CD4-positive, alpha-beta T cell treated with Interleukin-10 for 1 hour (primary cell): ENCODE results near the gene NOP56.
"Not testable (repeated sequence)": the region's sequence is repeated elsewhere in the genome, so short reads cannot be mapped to it uniquely, and the experiment has no call there.

Source experiments
- DNase-seq: peaks from one replicate; pipeline ENCODE4 v3.0.0-alpha.2; 2020

Gene NOP56

DNA sequence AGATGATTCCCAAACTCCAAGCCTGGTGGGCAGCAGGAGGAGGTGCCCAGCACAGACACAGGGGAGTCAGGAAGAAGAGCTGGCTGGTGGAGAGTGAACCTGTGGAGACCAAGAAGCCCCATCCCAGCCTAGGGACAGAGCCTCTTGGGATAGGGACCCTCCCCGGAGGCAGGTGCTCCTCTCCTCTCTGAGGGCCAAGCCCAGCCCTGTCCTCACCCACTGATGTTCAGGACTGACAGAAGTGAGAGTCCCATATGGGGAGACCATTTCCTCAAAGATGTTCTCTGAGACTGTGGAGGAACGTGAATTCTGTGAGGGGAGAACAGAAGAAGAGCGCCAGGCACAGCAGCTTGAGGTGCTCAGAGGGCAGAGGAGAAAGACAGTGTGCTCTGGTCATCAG, 37.8 kb downstream of the NOP56 start:
- no peak for DNase-seq

- no peak for DNase-seq
These were observed 38.3 kb downstream of the NOP56 start for GRCh38 chr20:2690718-2691117.

DNA sequence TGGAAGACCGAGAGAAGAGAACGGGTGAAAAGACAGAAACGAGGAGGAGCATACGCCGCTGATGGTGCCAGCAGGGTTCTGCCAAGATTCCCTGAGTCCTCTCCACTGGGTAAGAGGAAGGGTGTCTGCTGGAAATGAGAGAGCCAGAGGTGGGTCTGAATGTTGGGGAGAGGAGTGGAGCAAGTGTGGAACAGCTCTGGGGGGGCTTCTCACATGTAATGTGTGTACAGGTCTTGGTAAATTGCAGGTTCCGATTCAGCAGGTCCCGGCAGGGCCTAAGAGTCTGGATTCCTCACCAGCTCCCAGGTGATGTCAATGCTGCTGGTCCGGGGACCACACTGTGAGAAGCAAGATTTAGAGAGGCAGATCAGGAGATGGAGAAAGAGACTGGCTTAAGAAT, 38.7 kb downstream of the NOP56 start:
- no peak for DNase-seq

DNA sequence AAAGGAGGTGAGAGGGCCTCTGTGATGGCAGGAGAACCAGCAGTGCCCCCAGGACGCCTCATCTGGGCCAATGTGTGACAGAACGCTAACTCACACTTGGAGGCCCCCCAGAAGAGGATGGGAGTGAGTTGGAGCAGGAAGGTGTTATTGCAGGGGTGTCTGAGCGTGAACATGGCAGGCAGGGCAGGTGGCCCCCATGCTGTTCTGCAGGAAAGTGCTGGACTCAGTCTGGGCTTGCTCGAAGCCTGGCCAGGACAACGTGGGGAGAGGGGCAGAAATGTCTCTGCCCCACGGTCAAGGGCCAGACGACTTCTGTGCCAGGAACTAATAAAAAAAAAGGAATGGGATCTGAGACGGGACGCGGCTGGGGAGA, 39.2 kb downstream of the NOP56 start:
- DNase-seq: no peak

DNA sequence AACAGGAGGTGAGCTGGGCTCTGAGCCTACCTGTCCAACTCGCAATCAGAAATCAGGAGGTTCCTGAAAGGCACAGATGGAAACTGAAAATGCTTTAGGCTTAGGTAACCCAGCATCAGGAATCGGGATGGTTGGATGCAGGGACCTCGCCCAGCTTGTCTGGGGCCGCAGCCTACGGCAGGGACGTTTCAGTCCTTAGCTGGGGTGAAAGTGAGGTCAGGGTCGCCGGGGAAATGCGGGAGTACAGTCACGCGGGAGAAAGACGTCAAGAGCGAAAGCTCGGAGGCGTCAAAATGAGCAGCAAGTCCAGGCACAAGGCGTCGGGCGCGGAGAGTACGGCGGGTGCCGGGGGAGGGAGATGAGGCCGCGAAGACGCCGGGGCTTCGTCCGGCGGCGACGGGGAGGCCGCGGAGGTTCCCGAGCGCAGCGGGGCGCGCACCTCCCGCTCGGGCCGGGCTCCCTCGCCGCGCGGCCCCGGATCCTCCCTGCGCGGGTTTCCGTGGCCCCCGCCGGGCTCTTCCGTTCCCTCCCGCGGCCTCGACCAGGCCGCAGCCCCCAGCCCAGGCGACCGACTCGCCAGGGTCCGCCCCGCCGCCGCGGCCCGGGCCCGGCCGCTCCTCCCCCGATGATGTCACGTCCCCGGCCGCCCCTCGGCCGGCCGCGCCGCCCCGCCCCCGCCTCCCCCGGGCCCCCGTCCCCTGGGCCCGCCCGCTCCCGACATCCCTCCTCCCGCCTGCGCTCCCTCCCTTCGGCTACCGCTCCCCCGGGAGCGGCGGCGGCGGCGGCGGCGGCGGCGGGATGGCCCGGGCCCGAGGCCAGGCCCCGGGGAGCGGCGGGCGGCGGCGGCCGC, 39.8 kb downstream of the NOP56 start, which contains the start of gene EBF4:
TSS of gene EBF4 (plus strand) at position 745 of the 850 bp plus-strand sequence. CDS start 866 bp downstream, outside the sequence.
- DNase-seq: peak; percentile 41

DNA sequence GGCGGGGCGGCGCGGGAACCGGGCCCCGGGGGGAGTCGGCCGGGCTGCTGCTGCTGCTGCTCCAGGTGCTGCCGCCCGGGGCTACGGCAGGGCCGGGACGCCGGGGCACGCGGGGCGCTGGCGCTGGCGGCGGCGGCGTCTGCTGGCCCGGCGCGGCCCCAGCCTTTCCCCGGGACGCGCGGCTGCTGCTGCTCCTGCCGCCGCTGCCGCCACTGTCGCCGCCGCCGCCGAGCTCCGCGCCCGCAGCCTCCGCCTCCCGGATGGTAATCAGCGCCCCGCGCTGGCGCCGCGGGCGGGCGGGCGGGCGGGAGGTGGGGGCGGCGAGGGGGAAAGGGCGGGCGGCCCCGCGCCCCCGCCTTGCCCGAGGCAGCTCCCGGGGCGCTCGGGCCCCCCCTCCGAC, 40.5 kb downstream of the NOP56 start:
- no peak for DNase-seq

- peak; percentile 63 for DNase-seq
These were observed 41.0 kb downstream of the NOP56 start for GRCh38 chr20:2693286-2694007.

DNA sequence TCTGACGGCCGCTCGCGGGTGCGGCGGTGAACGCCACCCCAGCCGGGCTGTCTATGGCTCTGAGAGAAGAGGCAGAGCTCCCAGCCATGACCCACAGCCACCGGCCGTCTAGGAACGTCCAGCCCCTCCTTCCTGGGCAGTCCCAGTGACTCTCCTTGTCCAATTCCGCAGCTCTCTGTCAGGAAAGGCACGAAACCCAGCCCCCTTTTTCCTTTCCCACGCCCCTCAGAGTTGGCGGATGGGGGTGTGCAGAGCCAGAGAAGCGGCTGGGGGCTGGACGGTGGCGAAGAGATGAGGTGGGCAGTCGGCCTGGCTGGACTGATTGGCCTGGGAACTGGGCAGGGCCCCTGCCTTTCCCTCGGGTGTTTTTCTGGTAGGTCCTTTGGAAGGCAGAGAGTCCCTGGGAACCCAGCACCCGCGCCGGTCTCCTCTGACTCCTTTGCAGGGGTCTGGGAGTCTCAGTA, 41.6 kb downstream of the NOP56 start:
- DNase-seq: peak; percentile 8

DNA sequence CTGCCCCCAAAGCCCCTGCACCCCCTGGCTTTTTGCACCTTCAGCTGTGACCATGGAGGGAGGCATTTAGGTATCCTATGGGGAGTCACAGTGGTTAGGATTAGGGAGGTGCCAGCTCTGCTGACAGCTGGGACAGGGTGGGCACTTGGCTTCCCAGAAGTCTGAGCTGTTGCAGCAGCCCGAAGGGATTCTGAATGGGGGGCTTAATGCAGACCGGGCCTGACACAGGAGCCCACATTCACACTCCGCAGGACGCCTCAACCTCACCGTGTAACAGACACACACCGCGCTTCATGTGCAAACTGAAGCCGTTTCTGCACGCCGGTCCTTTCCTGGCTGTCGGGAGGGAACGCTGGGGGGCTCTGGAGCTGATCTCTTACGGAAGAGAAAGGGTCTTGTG, 42.1 kb downstream of the NOP56 start:
- DNase-seq: no peak

DNA sequence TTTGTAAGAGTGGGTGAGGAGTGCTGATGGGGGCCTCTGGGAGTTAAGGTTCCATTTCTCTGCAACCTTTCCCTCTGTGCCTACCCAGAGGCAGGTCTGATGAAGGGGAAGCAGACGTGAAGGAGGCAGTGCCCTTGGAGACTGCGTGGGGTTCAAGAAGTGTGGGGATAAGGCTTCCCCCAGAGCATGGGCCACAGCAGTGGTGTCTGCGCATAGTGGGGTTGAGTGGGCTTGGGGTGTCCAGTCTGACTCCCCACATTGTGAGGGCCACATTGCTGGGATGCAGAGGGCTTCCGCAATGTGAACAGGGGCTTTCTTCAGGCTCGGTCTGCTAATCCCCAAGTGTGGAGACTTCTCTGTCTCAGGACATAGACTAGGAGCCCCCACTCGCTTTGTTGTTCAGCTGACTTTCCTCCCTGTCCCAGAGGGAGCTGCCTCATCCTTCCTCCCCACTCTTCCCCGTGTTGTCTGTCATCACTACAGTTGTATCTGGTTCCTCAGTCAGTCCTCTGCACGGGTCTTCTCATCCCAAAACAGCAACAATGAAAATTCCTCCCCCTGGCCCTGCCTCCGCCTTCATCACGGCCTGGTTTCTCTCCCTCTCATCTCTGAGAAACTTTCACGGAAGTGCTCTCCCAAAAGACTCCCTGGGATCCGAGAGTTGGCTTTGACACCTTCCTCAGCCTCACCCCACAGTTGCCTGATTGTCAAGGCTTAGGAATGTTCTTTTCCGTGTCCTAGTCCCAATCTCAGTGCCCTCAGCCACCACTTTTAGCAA, 43.0 kb downstream of the NOP56 start:
- DNase-seq: no peak

DNA sequence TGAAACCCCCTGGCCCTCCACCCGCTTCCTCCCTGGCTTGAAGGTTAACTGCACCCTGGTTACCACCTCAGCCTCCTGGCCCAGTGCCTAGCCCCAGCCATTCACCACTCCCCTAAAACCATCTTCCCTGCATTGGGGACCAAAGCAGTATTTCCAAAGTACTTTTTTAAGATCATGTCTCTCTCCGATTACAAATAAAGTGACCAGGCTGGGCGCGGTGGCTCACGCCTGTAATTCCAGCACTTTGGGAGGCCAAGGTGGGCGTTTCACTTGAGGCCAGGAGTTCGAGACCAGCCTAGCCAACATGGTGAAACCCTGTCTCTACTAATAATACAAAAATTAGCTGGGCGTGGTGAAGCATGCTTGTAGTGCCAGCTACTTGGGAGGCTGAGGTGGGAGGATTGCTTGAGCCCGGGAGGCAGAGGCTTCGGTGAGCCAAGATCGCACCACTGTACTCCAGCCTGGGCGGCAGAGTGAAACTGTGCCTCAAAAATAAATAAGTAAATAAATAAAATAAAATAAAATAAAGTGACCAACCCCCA, 43.6 kb downstream of the NOP56 start:
- not testable (repeated sequence) for DNase-seq

- DNase-seq: no peak
These were observed 44.2 kb downstream of the NOP56 start for GRCh38 chr20:2696646-2697045.

GRCh38 chr20:2697768-2698167, 45.3 kb downstream of the NOP56 start:
- DNase-seq: no peak

- DNase-seq: no peak
These were observed 45.9 kb downstream of the NOP56 start for GRCh38 chr20:2698186-2698817.

GRCh38 chr20:2698912-2699311, 46.5 kb downstream of the NOP56 start:
- DNase-seq: no peak

DNA sequence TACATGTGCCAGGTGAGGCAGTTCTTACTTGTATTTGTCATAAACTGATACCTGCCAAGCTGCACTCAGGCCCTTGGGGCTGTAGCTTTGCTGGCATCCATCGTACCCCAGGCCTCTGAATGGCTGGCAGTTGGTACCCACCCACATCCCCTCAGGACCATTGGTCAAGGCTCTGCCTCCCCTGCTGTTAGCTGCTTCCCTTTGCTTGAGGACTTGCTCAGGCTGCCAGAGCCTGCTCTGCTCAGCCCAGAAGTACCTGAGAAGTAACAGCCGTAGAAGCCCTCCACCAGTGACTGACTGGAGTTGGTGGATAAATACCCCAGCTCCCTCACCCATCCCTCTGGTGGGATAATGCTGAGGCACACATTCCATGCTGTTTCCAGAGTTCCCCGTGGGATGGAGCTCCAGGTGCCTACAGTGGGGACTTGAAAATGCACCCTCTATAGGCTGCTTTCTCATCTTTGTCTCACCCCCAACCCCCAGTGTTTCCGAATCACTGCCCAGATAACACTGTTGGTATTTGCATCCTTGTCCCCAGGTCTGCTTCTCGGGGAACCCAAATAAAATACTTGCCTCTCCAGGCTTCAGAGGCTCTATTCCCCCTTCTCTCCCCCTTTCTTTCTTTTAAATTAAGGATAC, 47.5 kb downstream of the NOP56 start:
- no peak for DNase-seq

DNA sequence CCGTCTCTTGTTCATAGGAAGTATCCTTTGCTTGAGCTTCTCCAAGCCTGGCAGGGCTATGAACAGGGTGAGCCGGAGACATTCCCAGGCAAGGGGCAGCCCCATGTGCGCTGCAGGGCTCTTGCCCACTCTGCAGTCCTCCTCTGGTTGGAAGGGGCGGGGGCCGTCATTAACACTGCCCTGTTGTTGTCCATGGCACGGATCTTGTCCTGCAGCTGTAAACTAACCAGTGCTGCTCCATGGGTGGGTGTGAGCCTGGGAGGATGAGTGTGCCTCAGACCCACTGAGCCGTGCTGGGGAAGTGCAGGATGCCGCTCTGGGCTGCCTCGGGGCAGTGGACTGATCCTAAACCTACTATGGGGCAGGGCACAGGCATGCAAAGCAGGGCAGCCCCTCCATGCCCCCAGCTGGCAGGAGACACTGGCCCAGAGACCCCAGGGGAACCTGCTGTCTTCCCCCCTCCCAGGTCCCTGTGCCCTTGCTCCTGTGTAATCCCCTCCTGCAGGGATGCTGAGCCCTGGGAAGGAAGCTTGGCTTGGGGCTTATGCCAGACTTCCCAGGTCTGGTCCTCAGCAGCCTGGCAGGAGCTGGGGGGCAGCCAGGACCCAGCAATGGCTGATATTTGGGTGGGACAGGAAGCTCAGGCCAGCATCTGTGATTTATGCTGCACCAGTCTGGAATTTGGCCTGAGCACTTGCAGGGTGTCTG, 48.6 kb downstream of the NOP56 start:
- DNase-seq: no peak

DNA sequence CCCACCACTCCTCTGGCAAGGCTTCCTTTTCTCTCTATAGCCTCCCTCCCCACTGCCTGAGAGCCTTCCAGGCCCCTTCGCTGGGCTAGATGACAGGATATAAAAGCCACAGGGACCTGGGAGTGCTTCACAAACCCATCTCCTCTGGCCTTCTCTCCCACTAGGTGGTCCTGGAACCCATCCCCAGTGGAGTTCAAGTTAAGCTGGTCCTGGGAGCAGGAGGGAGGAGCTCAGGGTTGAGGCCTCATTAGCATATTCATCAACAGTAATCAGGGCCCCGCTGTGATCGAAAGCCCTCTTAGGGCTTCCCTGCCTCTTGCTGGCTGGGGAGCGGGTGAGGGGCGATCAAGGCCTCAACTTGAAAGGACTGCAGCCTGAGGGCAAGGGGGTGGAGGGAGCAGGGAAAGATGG, 49.2 kb downstream of the NOP56 start:
- DNase-seq: no peak

- no peak for DNase-seq
These were observed 51.5 kb downstream of the NOP56 start for GRCh38 chr20:2703716-2704475.

GRCh38 chr20:2705931-2706645, 53.7 kb downstream of the NOP56 start:
- DNase-seq: no peak
